HL-60/S4 (cell line): ENCODE data around the gene MEF2C.

ENCODE experiments used
- in situ Hi-C: fragments of 300-500 bp; cut with MboI; formaldehyde crosslinking; loops from 2 replicates; pipeline ENCODE4 v1.14.3; 2022; ENCODE audit warnings: low sequenced_read_pairs

The MEF2C gene

DNA sequence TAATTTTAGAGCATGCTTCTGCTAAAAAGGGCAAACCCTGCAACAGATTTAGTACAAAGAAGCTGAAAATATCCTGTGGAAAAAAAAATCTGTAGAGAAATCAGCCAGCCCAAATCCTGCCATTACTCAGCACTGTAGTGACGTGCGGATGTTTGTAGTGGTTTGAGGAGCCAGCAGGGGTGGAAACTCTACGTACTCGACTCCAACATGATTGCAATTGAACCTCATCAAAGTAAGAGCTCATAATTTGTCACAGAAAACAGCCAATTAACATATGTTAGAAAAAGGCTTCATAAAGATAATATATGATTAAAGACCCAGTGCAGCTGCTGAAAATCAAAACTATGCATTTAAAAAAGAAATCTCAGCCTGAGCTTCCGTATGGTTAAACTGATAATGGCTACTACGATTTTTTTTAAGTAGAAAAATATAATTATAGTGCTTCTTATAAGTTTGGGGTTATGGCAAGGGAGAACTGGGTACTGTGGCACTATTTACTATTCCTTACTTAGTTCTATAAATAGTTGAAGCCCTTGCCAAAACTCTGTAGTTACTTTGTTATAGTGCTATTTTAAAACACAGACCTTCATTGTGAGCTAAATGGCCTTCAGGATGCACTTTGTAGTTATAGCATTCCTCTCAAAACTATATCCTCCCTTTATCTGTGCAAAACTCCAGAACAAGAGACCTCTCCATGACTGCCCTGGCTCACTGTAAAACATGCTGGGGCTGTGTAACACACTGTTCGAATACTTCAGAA lies 49.4 kb downstream of the MEF2C start:
- in situ Hi-C loops: no loop called here

DNA sequence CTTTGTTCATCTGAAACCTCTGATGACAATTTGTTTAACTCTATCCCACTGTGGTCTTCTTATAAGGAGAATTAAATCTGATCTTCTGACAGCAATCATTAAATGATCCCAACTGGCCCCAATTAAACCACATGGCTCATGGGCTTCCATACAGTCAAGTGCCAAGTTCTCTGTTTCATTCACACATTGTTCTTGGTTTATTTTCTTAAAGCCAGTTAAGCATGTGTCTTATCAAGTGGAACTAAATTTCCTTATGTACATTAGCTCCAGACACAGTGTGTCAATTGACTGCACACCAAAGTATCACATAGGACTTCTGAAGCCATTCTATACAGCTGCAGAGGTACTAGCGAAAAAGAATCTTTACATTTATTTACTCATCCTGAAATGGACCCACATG lies 51.2 kb downstream of the MEF2C start:
- in situ Hi-C loops: no loop called here

DNA sequence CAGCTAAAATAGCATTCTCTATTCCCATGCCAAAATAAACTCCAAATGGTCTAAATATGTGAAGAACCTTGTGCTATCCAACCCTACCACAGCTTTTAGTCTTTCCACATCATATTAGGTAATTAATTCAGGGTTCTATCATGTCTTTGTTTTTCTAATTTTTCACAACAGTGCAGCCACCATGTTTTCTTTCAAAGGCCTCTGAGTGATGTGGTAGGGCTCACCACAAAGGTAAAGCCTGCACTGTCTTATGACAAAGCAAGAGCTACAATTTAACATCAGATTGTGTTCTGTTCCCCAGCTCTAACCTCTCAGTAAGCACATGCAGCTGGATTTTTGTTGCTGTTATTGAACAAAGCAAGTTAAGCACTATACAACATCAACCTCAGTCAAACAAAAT lies 52.4 kb downstream of the MEF2C start:
- in situ Hi-C loops: no loop called here

DNA sequence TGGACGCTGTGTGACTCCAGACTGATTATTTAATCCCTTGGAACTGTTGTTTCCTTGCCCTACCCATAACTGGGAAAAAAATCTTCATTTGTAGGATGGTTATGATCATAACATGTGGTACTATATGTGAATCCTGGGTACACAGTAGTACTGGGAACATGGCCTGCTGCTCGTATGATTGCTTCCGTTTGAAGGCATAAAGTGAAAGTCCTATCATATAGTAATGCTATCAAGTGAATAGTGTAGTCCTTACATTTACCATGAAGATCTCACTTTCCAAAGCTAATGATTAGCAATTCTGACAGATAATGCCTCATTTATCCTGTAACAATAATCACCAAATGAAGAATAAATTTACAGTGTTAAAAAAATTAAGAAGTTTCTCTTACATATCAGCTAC lies 53.2 kb downstream of the MEF2C start:
- in situ Hi-C loops: no loop called here

DNA sequence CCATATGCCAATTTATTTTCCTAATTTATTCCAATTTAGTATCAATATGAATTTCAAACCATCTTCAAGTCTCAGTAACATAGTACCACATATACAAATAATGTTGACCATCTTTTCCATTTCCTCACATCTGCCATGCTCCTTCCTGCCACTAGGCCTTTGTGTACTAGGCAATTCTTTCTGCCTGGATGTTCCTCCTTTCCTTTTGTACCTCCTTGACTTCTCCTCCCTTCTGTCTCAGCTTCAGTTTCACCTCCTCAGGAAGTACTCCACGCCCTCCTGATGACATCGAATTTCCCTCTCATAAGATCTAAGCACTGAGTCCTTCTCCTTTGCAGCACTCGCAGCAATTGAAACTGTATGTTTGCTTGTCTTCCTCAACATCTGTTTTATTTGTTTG lies 53.9 kb downstream of the MEF2C start:
- in situ Hi-C loops: no loop called here

DNA sequence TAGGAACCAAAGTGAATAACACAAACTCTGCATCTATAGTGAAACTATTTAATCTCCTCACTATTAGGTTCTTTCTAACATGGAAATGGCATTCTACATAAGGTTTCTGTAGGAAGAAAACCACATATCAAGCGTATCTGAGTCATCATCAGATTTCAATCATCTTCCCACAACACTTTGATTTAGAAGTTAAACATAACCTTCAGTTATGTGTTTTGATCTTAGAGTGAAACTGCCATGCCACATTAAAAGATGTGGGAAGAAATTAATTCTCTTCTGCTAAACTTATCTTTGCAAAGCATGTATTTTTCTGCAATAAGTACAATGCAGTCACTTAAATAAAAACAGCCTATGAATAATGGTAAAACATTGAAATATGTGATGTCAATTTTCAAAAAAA lies 55.0 kb downstream of the MEF2C start:
- in situ Hi-C loops: no loop called here

DNA sequence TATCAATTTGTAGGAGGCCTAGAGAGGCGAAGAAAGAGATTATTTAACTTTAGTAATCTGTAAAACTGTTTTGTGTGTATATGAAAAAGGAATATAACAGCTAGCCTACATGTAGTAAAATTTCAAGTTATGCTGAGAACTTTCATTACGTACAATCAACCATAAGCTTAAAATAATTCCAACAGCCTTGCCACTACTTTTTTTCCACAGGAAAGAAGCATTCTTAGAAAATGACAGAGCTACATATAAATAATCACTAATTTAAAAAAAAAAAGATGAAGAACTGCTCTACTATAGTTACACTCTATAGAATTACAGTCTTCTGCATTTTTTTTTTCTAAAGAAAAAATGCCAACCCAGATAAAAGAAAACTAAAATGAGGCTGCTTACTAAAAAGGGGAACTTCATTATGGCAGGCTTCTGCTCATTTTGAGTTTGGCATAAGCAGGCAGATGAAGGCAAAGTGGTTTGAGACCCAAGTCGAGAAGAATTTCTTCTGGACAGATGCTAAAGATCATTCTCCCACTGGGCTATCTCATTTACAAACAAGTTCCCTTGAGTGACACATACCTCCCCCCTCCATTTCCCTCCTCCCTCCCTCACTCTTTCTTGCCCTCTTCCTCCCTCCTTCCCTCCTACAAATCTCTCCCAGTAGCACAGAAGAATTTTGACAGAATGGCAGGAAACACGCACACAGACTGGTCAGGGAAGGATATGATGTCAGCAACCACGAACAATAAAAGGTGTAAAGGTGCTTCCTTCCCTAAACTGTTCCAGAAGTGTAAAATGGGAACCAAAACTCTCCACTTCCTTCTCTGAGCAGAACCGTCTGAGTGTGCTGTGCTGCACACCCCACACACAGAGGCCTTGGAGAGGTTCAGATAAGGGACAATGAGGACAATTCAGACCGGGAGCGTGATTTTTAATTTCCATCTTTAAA lies 56.1 kb downstream of the MEF2C start:
- in situ Hi-C loops: no loop called here

DNA sequence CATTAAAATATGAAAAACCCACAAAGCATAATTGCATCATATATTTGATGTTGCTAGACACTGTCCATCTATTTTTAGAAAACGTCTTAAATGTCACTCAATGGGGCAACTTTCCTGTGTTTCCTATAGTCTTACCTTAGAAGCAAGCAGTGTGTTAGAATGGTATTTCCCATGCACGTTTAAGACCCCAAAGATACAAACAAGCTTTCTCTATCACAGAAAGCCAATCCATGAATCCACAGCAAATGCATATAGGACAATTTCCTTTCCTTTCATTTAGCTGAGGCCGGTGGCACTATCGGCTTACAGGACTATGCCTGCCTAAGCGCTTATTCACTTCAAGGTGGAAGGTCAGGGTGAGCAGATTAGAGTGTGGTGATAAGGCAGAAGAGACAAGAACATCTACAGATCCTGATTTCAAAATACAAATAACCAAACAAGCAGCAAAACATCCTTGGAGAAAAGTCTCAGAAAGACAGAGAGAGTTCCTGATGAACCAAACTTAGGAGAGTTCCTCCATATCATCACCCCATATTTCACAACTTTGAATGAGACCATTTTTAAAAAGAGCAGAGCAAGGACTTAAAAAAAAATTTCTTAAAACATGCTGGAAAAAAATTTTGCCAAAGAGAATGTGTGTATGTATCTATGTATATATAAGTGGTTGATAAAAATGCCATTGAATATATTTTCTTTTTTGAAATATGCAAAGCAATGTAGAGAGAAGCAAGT lies 57.2 kb downstream of the MEF2C start:
- in situ Hi-C loops: no loop called here

DNA sequence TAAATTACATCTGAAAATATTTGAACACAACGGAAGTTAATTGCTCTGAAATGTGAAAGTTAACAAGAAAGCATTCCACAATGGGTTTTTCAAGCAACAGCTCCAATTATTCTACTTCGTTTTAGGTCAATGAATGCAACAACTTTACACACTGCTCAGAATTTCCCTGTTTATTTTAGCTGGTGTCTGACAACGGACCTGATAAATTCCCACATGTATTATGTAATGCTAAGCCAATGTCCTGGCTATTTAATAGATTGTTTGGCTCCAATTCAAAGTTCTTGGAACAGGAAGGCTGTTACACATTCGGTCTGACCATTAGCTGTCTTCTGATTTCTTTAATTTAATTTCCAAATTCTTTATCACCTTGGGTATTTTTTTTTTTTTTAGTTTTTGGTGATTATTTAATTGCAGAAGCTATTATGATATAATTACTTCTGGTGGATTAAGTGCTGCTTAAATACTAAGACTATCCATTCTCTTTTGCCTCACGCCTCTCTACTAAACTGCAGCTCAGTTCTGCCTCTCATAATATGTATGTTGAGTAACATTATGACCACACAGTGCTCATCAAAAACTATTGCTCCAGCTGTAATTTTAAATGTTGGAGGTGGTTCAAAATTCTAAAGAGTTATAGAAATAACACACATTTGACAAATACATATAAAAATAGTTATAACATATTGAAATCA lies 57.9 kb downstream of the MEF2C start:
- in situ Hi-C loops: no loop called here

DNA sequence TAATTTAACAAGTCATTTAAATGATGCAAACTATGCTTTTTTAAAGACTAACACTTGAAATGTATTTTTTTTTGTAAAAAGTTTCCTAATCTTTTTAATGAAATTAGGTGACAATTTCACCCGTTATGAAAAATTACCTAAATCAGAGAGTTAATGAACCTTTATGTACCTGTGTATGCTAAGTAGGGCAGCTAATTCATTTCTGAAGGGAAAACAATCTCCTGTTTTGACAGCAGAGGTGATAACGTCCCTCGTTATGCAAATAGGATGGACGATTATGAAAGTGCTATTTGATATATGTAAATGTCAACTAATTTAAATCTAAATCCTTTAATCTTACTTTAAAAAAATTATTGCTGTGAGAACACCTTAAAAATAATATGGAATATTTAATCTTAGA lies 58.8 kb downstream of the MEF2C start:
- in situ Hi-C loops: no loop called here

DNA sequence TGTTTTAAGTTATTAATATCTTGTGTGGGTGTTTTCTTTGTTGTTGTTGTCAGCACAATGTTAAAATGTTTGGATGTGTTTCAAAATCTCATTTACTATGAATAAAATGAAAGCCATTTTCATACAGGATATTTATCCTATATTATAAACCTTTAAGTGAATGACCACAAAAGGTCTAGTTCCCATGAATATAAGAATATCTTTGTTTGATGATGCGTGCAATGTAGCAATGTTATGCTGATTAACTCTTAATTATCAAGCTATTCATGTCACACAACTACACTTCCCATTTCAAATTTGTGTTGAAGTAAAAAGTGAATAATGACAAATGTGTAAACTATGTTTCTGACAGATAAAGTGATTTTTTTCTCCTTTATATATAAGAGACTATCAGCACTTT lies 59.8 kb downstream of the MEF2C start:
- in situ Hi-C loops: no loop called here

DNA sequence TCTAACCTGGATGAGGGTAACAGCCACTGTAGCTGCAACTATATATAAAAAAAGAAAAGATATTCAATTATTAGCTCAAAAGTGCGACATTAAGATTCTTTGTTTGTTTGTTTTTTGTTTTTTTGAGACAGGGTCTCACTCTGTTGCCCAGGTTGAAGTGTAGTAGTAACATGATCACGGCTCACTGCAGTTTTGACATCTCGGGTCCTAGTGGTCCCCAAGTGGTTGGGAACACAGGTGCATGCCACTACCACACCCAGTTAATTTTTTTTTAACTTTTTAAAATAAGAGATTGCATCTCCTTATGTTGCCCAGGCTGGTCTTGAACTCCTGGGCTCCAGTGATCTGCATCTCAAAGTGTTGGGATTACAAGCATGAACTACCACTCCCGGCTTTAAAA lies 61.8 kb downstream of the MEF2C start:
- in situ Hi-C loops: no loop called here

DNA sequence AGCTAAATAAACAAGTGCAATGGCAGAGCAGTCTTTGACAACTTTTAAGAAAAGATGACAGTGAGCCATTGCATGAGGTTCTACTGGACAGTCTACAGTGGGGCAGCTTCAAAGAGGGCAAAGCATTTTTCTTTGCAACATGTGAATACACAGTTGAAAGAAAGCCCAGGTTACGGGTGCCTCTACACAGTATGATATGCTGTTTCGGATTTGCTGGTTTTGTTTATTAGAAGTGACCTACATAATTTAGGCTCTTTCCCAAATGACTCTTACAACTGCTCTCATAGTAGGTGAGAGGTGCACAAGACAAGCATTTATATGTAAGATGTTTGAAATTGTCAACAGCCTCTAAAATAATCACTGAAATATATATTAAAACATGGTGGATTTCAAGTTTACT lies 62.4 kb downstream of the MEF2C start:
- in situ Hi-C loops: no loop called here

DNA sequence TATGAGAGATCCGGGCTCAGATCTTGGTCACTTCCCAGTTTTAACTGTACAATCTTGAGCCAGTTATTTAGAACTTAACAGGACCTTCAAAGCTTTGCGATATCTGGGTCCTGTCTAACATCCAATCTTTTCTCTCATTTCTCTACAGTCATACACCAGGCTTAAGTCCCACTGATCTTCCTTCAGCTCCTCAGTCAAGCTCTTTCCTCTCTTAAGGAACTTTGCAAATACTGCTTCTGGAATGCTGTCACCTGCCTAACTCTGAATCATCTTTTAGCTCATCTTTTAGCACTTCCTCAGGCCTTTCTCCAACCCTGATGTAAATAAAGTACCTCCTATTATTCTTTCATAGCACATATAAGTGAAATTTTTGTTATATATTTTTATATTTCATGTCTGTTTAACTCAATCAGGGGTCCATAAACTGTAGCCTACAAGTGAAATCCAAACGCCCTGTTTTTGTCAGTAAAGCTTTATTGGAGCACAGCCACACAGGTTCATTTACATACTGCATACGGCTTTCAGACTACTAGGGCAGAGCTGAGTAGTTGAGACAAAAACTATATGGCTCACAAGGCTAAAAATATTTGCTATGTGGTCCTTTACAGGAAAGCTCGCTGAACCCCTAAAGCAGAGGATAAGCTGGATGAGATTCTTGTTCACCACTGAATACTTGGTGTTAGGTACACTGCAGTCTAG lies 63.5 kb downstream of the MEF2C start:
- in situ Hi-C loops: no loop called here

DNA sequence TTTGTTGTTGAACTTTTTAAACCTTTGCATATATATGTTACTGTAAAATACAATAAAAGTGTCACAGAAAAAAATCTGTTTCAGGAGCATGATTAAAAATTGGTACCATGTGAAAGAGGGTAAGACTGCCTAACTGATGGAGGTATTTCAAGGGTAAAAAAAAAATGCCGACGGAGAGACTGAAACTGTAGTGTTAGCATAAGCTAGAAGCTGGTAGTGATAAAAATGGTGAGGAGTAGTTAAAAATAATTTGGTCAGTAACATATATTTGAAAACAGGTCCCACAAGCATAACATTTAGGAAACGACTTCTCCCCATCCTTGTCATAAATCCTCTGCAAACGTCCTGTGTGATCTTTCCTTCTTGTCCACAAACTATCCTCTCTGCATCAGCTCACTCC lies 64.7 kb downstream of the MEF2C start:
- in situ Hi-C loops: no loop called here

DNA sequence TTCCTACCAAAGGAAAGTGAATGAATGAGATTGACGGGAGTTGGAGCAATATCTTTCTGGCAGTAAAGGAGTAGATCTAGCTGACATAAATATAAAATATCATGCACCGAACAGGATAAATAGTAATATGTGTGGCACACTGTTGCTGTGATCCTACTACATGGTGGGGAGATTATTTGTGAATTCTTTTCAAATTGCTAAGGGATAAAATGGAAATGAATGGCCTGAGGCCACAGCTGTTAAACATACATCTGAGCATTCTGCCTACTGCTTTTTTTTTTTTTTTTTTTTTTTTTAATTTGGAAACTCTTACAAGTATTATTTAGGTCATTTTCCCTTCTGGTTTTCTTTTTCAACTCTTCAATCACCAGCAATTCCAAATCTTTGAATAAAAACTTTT lies 66.8 kb downstream of the MEF2C start:
- in situ Hi-C loops: no loop called here

DNA sequence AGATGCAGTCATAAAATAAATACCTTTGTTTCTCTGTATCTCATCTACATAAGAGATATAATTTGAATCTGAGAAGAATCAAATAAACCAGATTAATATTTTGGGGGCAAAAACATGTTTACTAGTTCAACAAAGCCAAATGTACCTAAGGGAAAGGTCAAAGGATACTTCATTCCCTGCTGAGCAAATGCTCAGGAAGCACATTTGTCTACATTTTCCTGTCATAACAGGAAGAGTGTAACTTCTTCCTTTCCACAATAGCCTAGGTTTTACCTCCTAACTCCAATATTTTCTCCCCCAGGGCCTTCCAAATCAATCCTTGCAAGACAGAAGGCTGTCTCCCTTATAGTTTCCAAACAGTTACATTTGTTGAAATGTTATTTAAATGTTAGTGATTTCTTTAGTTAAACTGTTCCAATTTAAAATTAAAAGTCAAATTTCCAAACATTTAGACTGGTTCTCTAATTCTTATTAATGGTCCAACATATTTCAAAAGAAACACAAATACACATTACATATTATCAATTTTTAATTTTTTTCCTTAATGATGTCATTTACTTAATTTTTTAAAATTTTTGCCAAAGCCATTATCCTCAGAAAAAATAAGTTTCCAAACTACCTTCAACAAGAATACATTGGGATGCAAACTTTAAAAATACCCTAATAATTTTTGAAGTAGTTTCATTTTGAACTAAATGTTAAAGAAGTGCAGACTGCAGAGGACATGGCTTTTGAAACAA lies 67.8 kb downstream of the MEF2C start:
- in situ Hi-C loops: no loop called here

DNA sequence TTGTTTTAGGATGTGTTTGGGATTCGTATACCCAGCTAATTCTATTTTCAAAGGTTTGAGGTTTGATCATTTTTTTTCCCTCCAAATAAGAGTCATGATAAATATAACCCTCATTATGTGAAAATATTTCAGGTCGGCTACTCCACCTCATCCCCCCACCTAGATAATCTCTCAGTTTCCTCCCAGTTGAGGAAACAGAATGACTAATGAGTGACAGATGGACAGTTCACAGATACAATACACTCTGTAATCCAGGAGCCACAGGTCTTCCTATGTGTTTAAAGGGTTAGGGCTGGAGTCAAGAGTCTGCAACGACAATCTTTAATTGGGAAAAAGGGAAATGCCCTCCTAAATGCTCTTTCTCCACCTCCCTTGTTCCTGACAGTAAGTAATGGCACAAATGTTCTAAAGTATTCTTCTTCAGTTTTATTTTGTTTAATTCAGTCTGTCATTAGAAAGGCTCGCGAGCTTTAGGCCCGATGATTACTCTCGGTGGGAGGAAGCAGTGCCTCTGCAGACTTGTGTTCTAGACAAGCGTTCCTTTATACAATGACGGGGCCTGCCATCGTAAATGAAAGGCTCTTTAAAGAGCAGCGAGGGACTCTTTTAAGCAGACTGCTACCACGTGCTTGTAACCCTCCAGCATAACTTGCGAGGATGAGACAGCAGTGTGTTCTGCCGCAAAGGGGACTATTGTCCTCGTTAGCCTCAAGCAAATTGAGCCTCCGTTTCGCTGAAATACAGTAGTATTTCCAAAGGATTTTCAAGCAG lies 69.0 kb downstream of the MEF2C start:
- in situ Hi-C loops: no loop called here

DNA sequence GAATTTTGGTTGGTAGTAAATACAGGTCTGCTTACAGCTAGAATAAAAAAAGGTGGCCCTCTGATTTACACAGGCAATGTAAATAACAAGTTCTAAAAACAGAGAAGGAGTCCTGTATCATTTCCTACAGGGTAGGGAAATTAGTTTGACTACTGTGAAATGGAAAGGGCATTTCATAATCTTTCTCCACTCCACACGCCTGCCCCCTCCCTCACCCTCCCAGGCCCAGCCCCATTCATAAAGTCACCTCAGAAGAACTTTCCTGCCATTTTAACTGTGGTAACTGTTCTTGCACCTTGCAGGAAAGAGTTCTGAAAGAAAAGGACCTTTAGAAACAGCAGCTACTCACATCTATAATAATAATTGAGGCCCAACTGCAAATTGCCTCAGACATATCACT lies 69.7 kb downstream of the MEF2C start:
- in situ Hi-C loops: no loop called here
